ENCODE data around the gene ZDHHC8. TPM values are rescaled to one million over a fixed set of nuclear protein-coding genes. Genes with fewer than 3 reads are reported as not detected.

ZDHHC8 gene
- total RNA-seq, 1 experiment from 2014 or later = 89.3 TPM

- no peaks in the 10 kb centered on the region for H3K9me2 ChIP-seq (ENCODE audit: insufficient read depth)
- no peaks in the 10 kb centered on the region for H3K27me3 ChIP-seq (ENCODE audit: insufficient read depth, low read length)
- intact Hi-C loops (cut with micrococcal nuclease) = loop anchor here (10.0 kb wide), 1 partner anchor 101 kb away; no protein-coding TSS in a partner anchor
- H3K9me3 ChIP-seq (ENCODE audit: control insufficient read depth in 1 of 2, insufficient read depth in 1 of 2, low read depth in 1 of 2, low read length in 2 of 2) = no peaks in the 10 kb centered on the region
- H2AFZ ChIP-seq (ENCODE audit: low read depth, low read length, poor library complexity, severe bottlenecking) = no peak overlapping the region
- H3K4me1 ChIP-seq (ENCODE audit: control insufficient read depth in 1 of 2, insufficient read depth in 2 of 2, low read length in 2 of 2) = peaks cover 9 to 26% of the 10 kb centered on the region in 2 experiments; a peak in 3 of 4 replicates
- DNase-seq (ENCODE audit: low read depth, low spot score) = no peak
- no peak overlapping the region for H3K27ac ChIP-seq (ENCODE audit: low read depth, low read length)
- ChIA-PET CTCF (no interaction called here), RAD21 (ENCODE audit: low non-redundant PET in 1 of 2, low total read pairs in 2 of 2, uncharacterized antibody in 2 of 2, unreplicated experiment in 2 of 2) (no interaction called here), POLR2A (no interaction called here)
- H4K20me1 ChIP-seq (ENCODE audit: insufficient read depth) = peaks cover 11% of the 10 kb centered on the region; the same call in 1 of the 2 replicates
- TF ChIP-seq SP1 (IDR thresholded peaks at IDR 0.05; ENCODE audit: low read depth) (no peak), ATF3 (IDR thresholded peaks at IDR 0.05) (no peak), JUND (IDR thresholded peaks at IDR 0.05) (no peak), ZNF274 (IDR thresholded peaks at IDR 0.05; ENCODE audit: low read depth, low read length) (no peak), EGR1 (IDR thresholded peaks at IDR 0.05; ENCODE audit: low read depth) (no peak), CBX3 (IDR thresholded peaks at IDR 0.05; ENCODE audit: low read depth) (no peak), TCF7L2 (IDR thresholded peaks at IDR 0.05; ENCODE audit: borderline replicate concordance, extremely low read depth, insufficient read depth, insufficient read length) (no peak), EZH2 (IDR thresholded peaks at IDR 0.05) (no peak), ELF1 (IDR thresholded peaks at IDR 0.05; ENCODE audit: borderline replicate concordance, low read depth) (no peak), ZBTB33 (IDR thresholded peaks at IDR 0.05; ENCODE audit: extremely low read depth, insufficient replicate concordance, low read length) (no peak), YY1 (IDR thresholded peaks at IDR 0.05; ENCODE audit: extremely low read depth, insufficient replicate concordance, low read depth, low read length) (no peak), SRF (IDR thresholded peaks at IDR 0.05; ENCODE audit: low read depth) (no peak), EZH2phosphoT487 (IDR thresholded peaks at IDR 0.05; ENCODE audit: borderline replicate concordance) (no peak), POLR2AphosphoS5 (IDR thresholded peaks at IDR 0.05; ENCODE audit: low read depth, low read length) (no peak), ZFX (IDR thresholded peaks at IDR 0.05) (no peak)
- TF ChIP-seq, protein P1, sequence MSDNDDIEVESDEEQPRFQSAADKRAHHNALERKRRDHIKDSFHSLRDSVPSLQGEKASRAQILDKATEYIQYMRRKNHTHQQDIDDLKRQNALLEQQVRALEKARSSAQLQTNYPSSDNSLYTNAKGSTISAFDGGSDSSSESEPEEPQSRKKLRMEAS (IDR thresholded peaks at IDR 0.05) = no peak
- TF ChIP-seq, protein P2, sequence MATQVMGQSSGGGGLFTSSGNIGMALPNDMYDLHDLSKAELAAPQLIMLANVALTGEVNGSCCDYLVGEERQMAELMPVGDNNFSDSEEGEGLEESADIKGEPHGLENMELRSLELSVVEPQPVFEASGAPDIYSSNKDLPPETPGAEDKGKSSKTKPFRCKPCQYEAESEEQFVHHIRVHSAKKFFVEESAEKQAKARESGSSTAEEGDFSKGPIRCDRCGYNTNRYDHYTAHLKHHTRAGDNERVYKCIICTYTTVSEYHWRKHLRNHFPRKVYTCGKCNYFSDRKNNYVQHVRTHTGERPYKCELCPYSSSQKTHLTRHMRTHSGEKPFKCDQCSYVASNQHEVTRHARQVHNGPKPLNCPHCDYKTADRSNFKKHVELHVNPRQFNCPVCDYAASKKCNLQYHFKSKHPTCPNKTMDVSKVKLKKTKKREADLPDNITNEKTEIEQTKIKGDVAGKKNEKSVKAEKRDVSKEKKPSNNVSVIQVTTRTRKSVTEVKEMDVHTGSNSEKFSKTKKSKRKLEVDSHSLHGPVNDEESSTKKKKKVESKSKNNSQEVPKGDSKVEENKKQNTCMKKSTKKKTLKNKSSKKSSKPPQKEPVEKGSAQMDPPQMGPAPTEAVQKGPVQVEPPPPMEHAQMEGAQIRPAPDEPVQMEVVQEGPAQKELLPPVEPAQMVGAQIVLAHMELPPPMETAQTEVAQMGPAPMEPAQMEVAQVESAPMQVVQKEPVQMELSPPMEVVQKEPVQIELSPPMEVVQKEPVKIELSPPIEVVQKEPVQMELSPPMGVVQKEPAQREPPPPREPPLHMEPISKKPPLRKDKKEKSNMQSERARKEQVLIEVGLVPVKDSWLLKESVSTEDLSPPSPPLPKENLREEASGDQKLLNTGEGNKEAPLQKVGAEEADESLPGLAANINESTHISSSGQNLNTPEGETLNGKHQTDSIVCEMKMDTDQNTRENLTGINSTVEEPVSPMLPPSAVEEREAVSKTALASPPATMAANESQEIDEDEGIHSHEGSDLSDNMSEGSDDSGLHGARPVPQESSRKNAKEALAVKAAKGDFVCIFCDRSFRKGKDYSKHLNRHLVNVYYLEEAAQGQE (IDR thresholded peaks at IDR 0.05; ENCODE audit: low read depth) = no peak
- TF ChIP-seq, protein P3, sequence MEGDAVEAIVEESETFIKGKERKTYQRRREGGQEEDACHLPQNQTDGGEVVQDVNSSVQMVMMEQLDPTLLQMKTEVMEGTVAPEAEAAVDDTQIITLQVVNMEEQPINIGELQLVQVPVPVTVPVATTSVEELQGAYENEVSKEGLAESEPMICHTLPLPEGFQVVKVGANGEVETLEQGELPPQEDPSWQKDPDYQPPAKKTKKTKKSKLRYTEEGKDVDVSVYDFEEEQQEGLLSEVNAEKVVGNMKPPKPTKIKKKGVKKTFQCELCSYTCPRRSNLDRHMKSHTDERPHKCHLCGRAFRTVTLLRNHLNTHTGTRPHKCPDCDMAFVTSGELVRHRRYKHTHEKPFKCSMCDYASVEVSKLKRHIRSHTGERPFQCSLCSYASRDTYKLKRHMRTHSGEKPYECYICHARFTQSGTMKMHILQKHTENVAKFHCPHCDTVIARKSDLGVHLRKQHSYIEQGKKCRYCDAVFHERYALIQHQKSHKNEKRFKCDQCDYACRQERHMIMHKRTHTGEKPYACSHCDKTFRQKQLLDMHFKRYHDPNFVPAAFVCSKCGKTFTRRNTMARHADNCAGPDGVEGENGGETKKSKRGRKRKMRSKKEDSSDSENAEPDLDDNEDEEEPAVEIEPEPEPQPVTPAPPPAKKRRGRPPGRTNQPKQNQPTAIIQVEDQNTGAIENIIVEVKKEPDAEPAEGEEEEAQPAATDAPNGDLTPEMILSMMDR (IDR thresholded peaks at IDR 0.05 in 2 of 3, conservative IDR thresholded peaks at IDR 0.05 in 1 of 3; ENCODE audit: borderline replicate concordance in 1 of 3, insufficient read depth in 1 of 3, low read depth in 2 of 3, low read length in 2 of 3) = no peak
- H3K9ac ChIP-seq (ENCODE audit: low read length) = no peak overlapping the region
- no peak overlapping the region for H3K4me2 ChIP-seq (ENCODE audit: low read length)
- H3K36me3 ChIP-seq (ENCODE audit: control insufficient read depth in 1 of 2, insufficient read depth in 2 of 2, low read length in 2 of 2) = peaks cover 49 to 62% of the 10 kb centered on the region in 2 experiments
- H3K4me3 ChIP-seq (replicated peaks in 1 of 2; ENCODE audit: low read depth in 1 of 2, low read length in 2 of 2) = no peak overlapping the region
- no TSS peak for BruUV-seq (replicated peaks)
- peaks cover 99% of the 10 kb centered on the region for H3K79me2 ChIP-seq (ENCODE audit: insufficient read depth, low read length)
- no peak for ATAC-seq
Observed at GRCh38 chr22:20085651-20086050, 46.0 kb upstream of the ZDHHC8 start.

Data from HCT116 (cell line).